Right forelimb (tissue), 1 donor: ENCODE data around the gene WWC2.

Source experiments
- DNase-seq: peaks from one replicate; pipeline ENCODE4 v3.0.0-alpha.2; 2018

The WWC2 gene

GRCh38 chr4:183358215-183358755, 259.2 kb downstream of the WWC2 start:
- no peak for DNase-seq

- DNase-seq, result no peak
These were observed 261.3 kb downstream of the WWC2 start for GRCh38 chr4:183360161-183360919.

- no peak for DNase-seq
These were observed 263.0 kb downstream of the WWC2 start for GRCh38 chr4:183362036-183362435.

GRCh38 chr4:183362916-183363542, 264.0 kb downstream of the WWC2 start:
- no peak for DNase-seq

- no peak for DNase-seq
These were observed 265.0 kb downstream of the WWC2 start for GRCh38 chr4:183364025-183364424.

- DNase-seq, result no peak
These were observed 267.3 kb downstream of the WWC2 start for GRCh38 chr4:183366206-183366835.

- no peak for DNase-seq
These were observed 270.0 kb downstream of the WWC2 start for GRCh38 chr4:183369073-183369472.
